Endothelial cell of umbilical vein (primary cell): ENCODE measurements around the gene S100Z. TPM values are rescaled to one million over a fixed set of nuclear protein-coding genes. Genes with fewer than 3 reads are reported as not detected.

ENCODE experiments used
- BruUV-seq: library from RNA; stranded (reverse); fragments of 400-500 nt; replicated peaks from 2 replicates; lab custom pipeline; 2021; lab: Mats Ljungman, UMichigan
- CTCF ChIA-PET: fragments of 300-600, 350-600 bp; sonication (Branson Sonifier 250); formaldehyde crosslinking; loops from one replicate; lab custom pipeline; 2021; ENCODE audit warnings: antibody characterized with exemption, inconsistent platforms; lab: Charles Lee
- POLR2A ChIA-PET: fragments of 300-600, 350-600 bp; sonication (Branson Sonifier 250); formaldehyde crosslinking; loops from one replicate; lab custom pipeline; 2021; ENCODE audit warnings: antibody characterized with exemption, inconsistent platforms; lab: Charles Lee
- DNase-seq: peaks from one replicate; pipeline ENCODE4 v3.0.0-alpha.2; 2011; ENCODE audit warnings: low read depth, low spot score
- FAIRE-seq: peaks from 2 replicates; lab custom pipeline; 2011; peaks lifted over from hg19 to GRCh38; lab: Jason Lieb, UNC
- H2AFZ ChIP-seq: 2 replicates; pipeline ENCODE4 v1.6.0; 2012; ENCODE audit warnings: low read depth, low read length, control low read depth, inconsistent platforms
- H3K27ac ChIP-seq: 2 replicates; pipeline ENCODE4 v1.5.1; 2011; ENCODE audit warnings: low read depth, mild to moderate bottlenecking, control low read depth, low read length, moderate library complexity; ENCODE audit not compliant: insufficient read depth
- H3K27me3 ChIP-seq, 2 experiments: 2 replicates each; pipeline versions ENCODE4 v1.6.0 to v1.6.1; 2011; ENCODE audit warnings: low read length in 2 of 2, mixed read lengths in 1 of 2; ENCODE audit not compliant: control insufficient read depth in 2 of 2, insufficient read depth in 2 of 2
- H3K36me3 ChIP-seq, 2 experiments: 2 replicates in 1 of 2; 3 replicates in 1 of 2; pipeline ENCODE4 v1.5.1; 2011; ENCODE audit warnings: low read length in 2 of 2, mild to moderate bottlenecking in 1 of 2, moderate library complexity in 1 of 2; ENCODE audit not compliant: control insufficient read depth in 2 of 2, insufficient read depth in 2 of 2; ENCODE audit errors: extremely low read depth in 1 of 2
- H3K4me1 ChIP-seq: 3 replicates; pipeline ENCODE4 v1.5.1; 2011; ENCODE audit warnings: mild to moderate bottlenecking, low read length; ENCODE audit not compliant: control insufficient read depth, insufficient read depth; ENCODE audit errors: extremely low read depth
- H3K4me2 ChIP-seq: 2 replicates; pipeline ENCODE4 v1.6.1; 2011; ENCODE audit warnings: low read length, control low read depth, mixed read lengths; ENCODE audit not compliant: insufficient read depth
- H3K4me3 ChIP-seq, 3 experiments: fragments of 200-600 bp in 1 of 3; sonication (generic), shearing (Covaris generic) in 1 of 3; replicated peaks in 1 of 3; 2 replicates each; pipeline ENCODE4 v1.5.1; 2011 to 2016; ENCODE audit warnings: control low read depth in 3 of 3, low read length in 3 of 3, mild to moderate bottlenecking in 2 of 3, inconsistent platforms in 1 of 3, low read depth in 1 of 3, moderate library complexity in 1 of 3; ENCODE audit not compliant: insufficient read depth in 1 of 3
- H3K79me2 ChIP-seq: 2 replicates; pipeline ENCODE4 v1.6.0; 2012; ENCODE audit warnings: low read length, inconsistent platforms; ENCODE audit not compliant: control insufficient read depth, insufficient read depth
- H3K9ac ChIP-seq: replicated peaks from 2 replicates; pipeline ENCODE3; 2011; ENCODE audit warnings: low read length, control low read depth; ENCODE audit not compliant: insufficient read depth; ENCODE audit errors: extremely low read depth
- H3K9me1 ChIP-seq: replicated peaks from 3 replicates; pipeline ENCODE4 v1.6.0; 2011; ENCODE audit warnings: mild to moderate bottlenecking, low read length; ENCODE audit not compliant: control insufficient read depth, insufficient read depth; ENCODE audit errors: extremely low read depth
- H3K9me3 ChIP-seq: replicated peaks from 2 replicates; pipeline ENCODE4 v1.5.1; 2012; ENCODE audit warnings: low read length, inconsistent platforms; ENCODE audit not compliant: control insufficient read depth, insufficient read depth
- H4K20me1 ChIP-seq: replicated peaks from 2 replicates; pipeline ENCODE3; 2011; ENCODE audit warnings: mild to moderate bottlenecking, low read length; ENCODE audit not compliant: control insufficient read depth, insufficient read depth; ENCODE audit errors: extremely low read depth
- CTCF ChIP-seq, 2 donors: IDR thresholded peaks; 1 replicate in 1 of 2; 2 replicates in 1 of 2; pipeline ENCODE4 v1.5.1; 2011; ENCODE audit warnings: low read length in 2 of 2, mild to moderate bottlenecking in 2 of 2, moderate library complexity in 2 of 2, control low read depth in 1 of 2, inconsistent platforms in 1 of 2, low read depth in 1 of 2; ENCODE audit not compliant: insufficient read depth in 1 of 2; ENCODE audit errors: extremely low read depth in 1 of 2
- EZH2 ChIP-seq: IDR thresholded peaks from 2 replicates; pipeline ENCODE4 v1.6.1; 2012; ENCODE audit warnings: borderline replicate concordance, low read depth, mild to moderate bottlenecking, moderate library complexity, low read length, inconsistent platforms; ENCODE audit not compliant: severe bottlenecking
- FOS ChIP-seq: IDR thresholded peaks from 2 replicates; pipeline ENCODE4 v1.6.1; 2011; ENCODE audit warnings: mild to moderate bottlenecking, low read length, moderate library complexity, borderline replicate concordance; ENCODE audit not compliant: insufficient read depth
- GATA2 ChIP-seq: IDR thresholded peaks from 2 replicates; pipeline ENCODE4 v1.7.0; 2011; ENCODE audit warnings: low read depth, mild to moderate bottlenecking, moderate library complexity, mixed read lengths, low read length; ENCODE audit not compliant: insufficient read length, insufficient read depth
- JUN ChIP-seq: IDR thresholded peaks from 2 replicates; pipeline ENCODE4 v1.6.1; 2011; ENCODE audit warnings: borderline replicate concordance, low read depth; ENCODE audit not compliant: insufficient read length, insufficient read depth
- MYC ChIP-seq: IDR thresholded peaks from one replicate; pipeline ENCODE4 v1.6.1; 2011; ENCODE audit warnings: mild to moderate bottlenecking, low read depth, low read length
- POLR2A ChIP-seq: IDR thresholded peaks from 2 replicates; pipeline ENCODE4 v1.6.1; 2012; ENCODE audit warnings: low read depth, mild to moderate bottlenecking, control low read depth, low read length
- POLR2AphosphoS5 ChIP-seq: IDR thresholded peaks from 2 replicates; pipeline ENCODE4 v1.6.1; 2012; ENCODE audit warnings: low read depth, mild to moderate bottlenecking, control low read depth, low read length, moderate library complexity; ENCODE audit not compliant: insufficient read depth
- dilution Hi-C: fragments of 300-500 bp; cut with MboI; formaldehyde crosslinking; loops from one replicate; pipeline ENCODE4 v1.15.0; 2019; ENCODE audit warnings: low sequenced_read_pairs; ENCODE audit not compliant: extremely low pct_ligation_motif_present
- intact Hi-C: fragments of 100-400 bp; cut with micrococcal nuclease; formaldehyde crosslinking; loops from one replicate; pipeline ENCODE4 v1.10.0; 2022
- polyA plus RNA-seq, 4 experiments: library from polyadenylated mRNA; depleted of rRNA in 3 of 4; stranded (reverse) in 3 of 4; unstranded in 1 of 4; fragments of >200 nt; gene quantifications; 2 replicates each; pipeline versions ENCODE4 v1.2.1 to v1.2.3, GENCODE V29; 2011 to 2012; ENCODE audit warnings: missing spikeins in 1 of 4
- total RNA-seq: library from RNA; stranded (reverse); gene quantifications from 2 replicates; pipeline ENCODE4 v1.2.3, GENCODE V29; 2021
- TF ChIP-seq, protein P1 (sequence below): IDR thresholded peaks from 2 replicates; pipeline ENCODE4 v1.6.1; 2011; ENCODE audit not compliant: insufficient read depth, insufficient read length

The S100Z gene
- total and polyA plus RNA-seq, 2 donors (not counting 3 experiments of a cell fraction or from before 2014, with no cell fraction given): not detected

GRCh38 chr5:76930083-76930482 is 80.3 kb downstream of the S100Z start:
- Histone ChIP-seq H3K9ac (no peak overlapping the region), H3K4me1 (no peaks in the 10 kb centered on the region), H3K9me1 (no peaks in the 10 kb centered on the region), H3K4me2 (no peak overlapping the region), H3K27me3 (peaks cover 5 to 7% of the 10 kb centered on the region in 2 experiments), H2AFZ (no peak overlapping the region), H3K36me3 (no peaks in the 10 kb centered on the region), H3K79me2 (no peaks in the 10 kb centered on the region), H3K4me3 (no peak overlapping the region), H3K27ac (no peak overlapping the region), H4K20me1 (no peaks in the 10 kb centered on the region), H3K9me3 (no peaks in the 10 kb centered on the region)
- DNase-seq (no peak), FAIRE-seq (no peak)
- BruUV-seq: no TSS peak
- POLR2A ChIA-PET: no interaction called here
- no peak for TF ChIP-seq FOS
- no peak for TF ChIP-seq MYC
- no peak for TF ChIP-seq CTCF (IDR thresholded peaks at IDR 0.05; ENCODE audit: extremely low read depth in 1 of 2, insufficient read depth in 1 of 2, low read depth in 1 of 2, low read length in 2 of 2)
- TF ChIP-seq POLR2A: no peak
- TF ChIP-seq POLR2AphosphoS5: no peak
- TF ChIP-seq, protein P1, sequence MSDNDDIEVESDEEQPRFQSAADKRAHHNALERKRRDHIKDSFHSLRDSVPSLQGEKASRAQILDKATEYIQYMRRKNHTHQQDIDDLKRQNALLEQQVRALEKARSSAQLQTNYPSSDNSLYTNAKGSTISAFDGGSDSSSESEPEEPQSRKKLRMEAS: no peak
- no peak for TF ChIP-seq GATA2
- no peak for TF ChIP-seq EZH2
- no peak for TF ChIP-seq JUN
- CTCF ChIA-PET: no interaction called here
- dilution Hi-C loops (no loop called here), intact Hi-C loops (no loop called here)
